ENCODE results near the gene PDE9A. TPM values are rescaled to one million over a fixed set of nuclear protein-coding genes. Genes with fewer than 3 reads are reported as not detected.

PDE9A gene
- total and polyA plus RNA-seq, 2 donors (not counting 1 experiment from before 2014, with no cell fraction given), result 0.34 to 5.8 TPM

GRCh38 chr21:42769183-42769819 is 115.9 kb downstream of the PDE9A start:
- Mint-ChIP-seq H3K9me3 (ENCODE audit: insufficient read depth) (no peaks in the 10 kb centered on the region), H3K27me3 (peaks cover 3% of the 10 kb centered on the region), H3K27ac (peak overlapping the region; percentile 15), H3K4me1 (no peaks in the 10 kb centered on the region), H3K4me3 (no peak overlapping the region)
- H3K27me3 ChIP-seq (replicated peaks in 1 of 4; ENCODE audit: control extremely low read depth in 1 of 4, control insufficient read depth in 3 of 4, insufficient read depth in 4 of 4, low read length in 3 of 4), result no peaks in the 10 kb centered on the region
- H4K20me1 ChIP-seq (ENCODE audit: control insufficient read depth, insufficient read depth, low read length, poor library complexity, severe bottlenecking), result no peaks in the 10 kb centered on the region
- ChIA-PET POLR2A (interaction anchor here (0.8 kb wide), 1 partner anchor 22 kb away, joined by 18 read pairs; no protein-coding TSS in a partner anchor), CTCF (no interaction called here)
- DNase-seq (no peak), ATAC-seq (ENCODE audit: low read depth) (no peak)
- H3K9ac ChIP-seq (ENCODE audit: low read length), result no peak overlapping the region
- H3K79me2 ChIP-seq (ENCODE audit: control insufficient read depth, insufficient read depth, low read length), result no peaks in the 10 kb centered on the region
- H3K27ac ChIP-seq (ENCODE audit: low read length in 2 of 2), result no peak overlapping the region
- H3K4me2 ChIP-seq (replicated peaks; ENCODE audit: low read depth, low read length, poor library complexity, severe bottlenecking), result no peak overlapping the region
- no peak overlapping the region for H2AFZ ChIP-seq (ENCODE audit: insufficient read depth, low read depth, low read length, poor library complexity, severe bottlenecking)
- H3K9me3 ChIP-seq (ENCODE audit: control extremely low read depth in 1 of 3, control insufficient read depth in 2 of 3, insufficient read depth in 1 of 3, low read length in 2 of 3), result no peaks in the 10 kb centered on the region
- 93% methylated on average over 9 of the region's 9 CpGs for whole genome bisulfite sequencing (ENCODE audit: insufficient coverage)
- H3K4me1 ChIP-seq (ENCODE audit: control insufficient read depth in 2 of 2, insufficient read depth in 2 of 2, low read length in 2 of 2), result no peaks in the 10 kb centered on the region
- intact Hi-C loops (cut with micrococcal nuclease), result no loop called here
- no peak overlapping the region for H3K4me3 ChIP-seq (ENCODE audit: control extremely low read depth in 1 of 5, extremely low read depth in 1 of 5, insufficient read depth in 1 of 5, low read depth in 2 of 5, low read length in 4 of 5)
- H3K36me3 ChIP-seq (replicated peaks in 1 of 2; ENCODE audit: control extremely low read depth in 1 of 2, control insufficient read depth in 1 of 2, extremely low read depth in 1 of 2, insufficient read depth in 2 of 2, low read length in 1 of 2), result no peaks in the 10 kb centered on the region
- TF ChIP-seq CTCF (IDR thresholded peaks at IDR 0.05) (no peak), EZH2 (IDR thresholded peaks at IDR 0.05; ENCODE audit: borderline replicate concordance, insufficient read depth, low read depth, low read length, poor library complexity, severe bottlenecking) (no peak)

- Histone ChIP-seq H3K4me2 (replicated peaks; ENCODE audit: low read depth, low read length, poor library complexity, severe bottlenecking) (no peak overlapping the region), H3K79me2 (ENCODE audit: control insufficient read depth, insufficient read depth, low read length) (no peaks in the 10 kb centered on the region), H3K36me3 (replicated peaks in 1 of 2; ENCODE audit: control extremely low read depth in 1 of 2, control insufficient read depth in 1 of 2, extremely low read depth in 1 of 2, insufficient read depth in 2 of 2, low read length in 1 of 2) (no peaks in the 10 kb centered on the region), H3K27me3 (replicated peaks in 1 of 4; ENCODE audit: control extremely low read depth in 1 of 4, control insufficient read depth in 3 of 4, insufficient read depth in 4 of 4, low read length in 3 of 4) (no peaks in the 10 kb centered on the region), H4K20me1 (ENCODE audit: control insufficient read depth, insufficient read depth, low read length, poor library complexity, severe bottlenecking) (no peaks in the 10 kb centered on the region), H3K9ac (ENCODE audit: low read length) (no peak overlapping the region), H3K27ac (ENCODE audit: low read length in 2 of 2) (no peak overlapping the region), H3K4me1 (ENCODE audit: control insufficient read depth in 2 of 2, insufficient read depth in 2 of 2, low read length in 2 of 2) (no peaks in the 10 kb centered on the region), H3K9me3 (ENCODE audit: control extremely low read depth in 1 of 3, control insufficient read depth in 2 of 3, insufficient read depth in 1 of 3, low read length in 2 of 3) (peaks cover 0 to under 1% (median 0%) of the 10 kb centered on the region in 3 donors), H2AFZ (ENCODE audit: insufficient read depth, low read depth, low read length, poor library complexity, severe bottlenecking) (no peak overlapping the region), H3K4me3 (ENCODE audit: control extremely low read depth in 1 of 5, extremely low read depth in 1 of 5, insufficient read depth in 1 of 5, low read depth in 2 of 5, low read length in 4 of 5) (no peak overlapping the region)
- TF ChIP-seq CTCF (IDR thresholded peaks at IDR 0.05) (no peak), EZH2 (IDR thresholded peaks at IDR 0.05; ENCODE audit: borderline replicate concordance, insufficient read depth, low read depth, low read length, poor library complexity, severe bottlenecking) (no peak)
- ChIA-PET CTCF (no interaction called here), POLR2A (no interaction called here)
- no peaks in the 10 kb centered on the region for H3K4me1 Mint-ChIP-seq
- no peak overlapping the region for H3K27ac Mint-ChIP-seq
- DNase-seq (no peak), ATAC-seq (ENCODE audit: low read depth) (no peak)
- H3K27me3 Mint-ChIP-seq, result peaks cover 5% of the 10 kb centered on the region
- intact Hi-C loops (cut with micrococcal nuclease), result no loop called here
- H3K9me3 Mint-ChIP-seq (ENCODE audit: insufficient read depth), result no peaks in the 10 kb centered on the region
- no peak overlapping the region for H3K4me3 Mint-ChIP-seq
- WGBS (ENCODE audit: insufficient coverage), result 94% methylated on average over 27 of the region's 28 CpGs
These were observed 116.6 kb downstream of the PDE9A start for GRCh38 chr21:42769820-42770716.
